HG03175 (cell line): ENCODE data around the gene C1orf94.

Experiments
- ATAC-seq: cut with Tn5 transposase; IDR thresholded peaks from one replicate; pipeline ENCODE4 v1.9.1; 2021; ENCODE audit warnings: mild to moderate bottlenecking, moderate library complexity; ENCODE audit not compliant: unreplicated experiment

The C1orf94 gene, protein sequence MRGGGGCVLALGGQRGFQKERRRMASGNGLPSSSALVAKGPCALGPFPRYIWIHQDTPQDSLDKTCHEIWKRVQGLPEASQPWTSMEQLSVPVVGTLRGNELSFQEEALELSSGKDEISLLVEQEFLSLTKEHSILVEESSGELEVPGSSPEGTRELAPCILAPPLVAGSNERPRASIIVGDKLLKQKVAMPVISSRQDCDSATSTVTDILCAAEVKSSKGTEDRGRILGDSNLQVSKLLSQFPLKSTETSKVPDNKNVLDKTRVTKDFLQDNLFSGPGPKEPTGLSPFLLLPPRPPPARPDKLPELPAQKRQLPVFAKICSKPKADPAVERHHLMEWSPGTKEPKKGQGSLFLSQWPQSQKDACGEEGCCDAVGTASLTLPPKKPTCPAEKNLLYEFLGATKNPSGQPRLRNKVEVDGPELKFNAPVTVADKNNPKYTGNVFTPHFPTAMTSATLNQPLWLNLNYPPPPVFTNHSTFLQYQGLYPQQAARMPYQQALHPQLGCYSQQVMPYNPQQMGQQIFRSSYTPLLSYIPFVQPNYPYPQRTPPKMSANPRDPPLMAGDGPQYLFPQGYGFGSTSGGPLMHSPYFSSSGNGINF

DNA sequence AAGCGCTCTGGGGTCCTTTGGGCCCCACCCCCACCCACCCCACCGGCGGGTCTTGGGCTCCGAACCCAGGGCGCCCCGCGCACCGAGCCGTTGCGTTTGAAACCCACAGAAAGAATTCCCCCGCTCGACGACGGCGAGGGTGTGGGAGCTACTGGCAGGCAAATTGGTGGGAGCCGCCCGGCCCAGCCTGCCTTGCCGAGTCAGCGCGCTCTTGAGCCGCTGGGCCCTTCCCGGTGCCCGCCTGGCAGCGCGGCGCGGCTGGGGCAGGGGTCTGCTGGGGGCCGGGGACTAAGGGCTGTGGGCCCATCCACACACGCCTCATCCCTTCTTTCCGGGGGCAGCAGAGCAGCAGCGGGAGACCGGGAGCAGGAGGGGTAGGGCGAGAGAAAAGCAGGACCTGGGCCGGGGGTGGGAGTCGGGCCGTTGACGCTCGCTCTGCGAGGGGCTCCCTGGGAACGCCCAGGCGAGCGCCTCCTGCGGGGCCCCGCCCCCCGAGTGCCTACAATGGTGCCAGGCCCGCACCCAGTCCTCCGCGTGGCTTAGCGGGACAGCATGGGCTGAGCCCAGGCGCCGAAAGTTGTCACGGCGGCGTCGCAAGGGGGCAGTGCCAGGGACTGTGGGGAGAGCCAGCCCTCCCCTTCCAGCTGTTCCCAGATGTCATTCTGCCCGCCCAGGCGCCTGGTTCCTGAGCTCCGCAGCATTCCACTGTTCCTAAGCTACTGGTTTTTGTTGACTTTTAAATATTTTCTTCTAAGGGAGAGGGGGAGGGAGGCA, at the start of gene C1orf94:
Gene C1orf94 (plus strand): TSS at position 78 of the 774 bp plus-strand sequence. CDS start 883 bp downstream, outside the sequence.
- ATAC-seq = no peak

DNA sequence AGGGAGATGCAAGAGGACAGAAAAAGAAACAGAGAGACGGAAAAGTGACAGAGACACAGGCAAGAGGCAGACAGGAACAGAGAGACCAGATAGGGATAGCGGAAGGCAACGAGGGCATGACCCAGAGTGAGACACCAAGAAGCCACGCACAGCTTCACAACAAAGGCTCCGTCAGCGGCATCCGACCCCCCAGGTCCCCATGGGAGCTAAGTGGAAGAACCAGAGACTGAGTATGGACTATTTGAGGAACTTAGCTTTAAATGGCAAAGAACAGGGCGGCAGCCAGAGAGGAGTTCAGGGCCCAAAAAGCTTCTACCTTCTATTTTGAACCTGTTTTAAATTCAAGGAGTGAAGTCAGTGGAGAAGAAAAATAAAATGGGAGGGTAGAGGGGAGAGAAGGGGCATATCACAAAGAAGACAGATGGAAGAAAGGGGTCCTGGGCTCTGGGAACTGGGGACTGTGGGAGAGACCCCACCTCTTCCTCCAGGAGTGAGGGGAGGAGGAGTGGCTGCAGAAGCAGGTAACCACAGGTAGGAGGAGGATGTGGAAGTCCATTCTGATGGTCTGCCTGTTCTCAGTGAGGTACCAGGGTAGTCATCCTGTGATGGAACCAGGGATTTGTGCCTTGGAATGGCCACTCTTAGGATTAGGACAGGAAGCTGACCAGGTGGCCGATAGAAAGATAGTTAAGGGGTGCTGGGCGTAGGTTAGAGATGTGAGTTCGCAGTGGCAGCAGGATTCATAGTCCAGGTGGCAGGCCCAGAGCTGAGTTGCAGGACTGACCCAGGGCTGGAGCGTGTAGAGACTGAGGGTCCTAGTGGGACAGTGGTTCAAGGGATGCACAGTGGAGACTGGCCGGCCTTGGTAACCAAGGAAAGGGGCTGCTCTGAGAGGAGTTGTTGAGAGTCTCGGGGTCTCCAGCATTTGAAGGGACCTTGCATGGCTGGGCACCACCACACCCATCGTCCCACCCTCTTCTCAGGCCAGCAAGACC, 49.4 kb upstream of the C1orf94 start:
- no peak for ATAC-seq

- ATAC-seq = no peak
These were observed 48.4 kb upstream of the C1orf94 start for GRCh38 chr1:34128186-34128889.

GRCh38 chr1:34129630-34130029, 47.1 kb upstream of the C1orf94 start:
- no peak for ATAC-seq

DNA sequence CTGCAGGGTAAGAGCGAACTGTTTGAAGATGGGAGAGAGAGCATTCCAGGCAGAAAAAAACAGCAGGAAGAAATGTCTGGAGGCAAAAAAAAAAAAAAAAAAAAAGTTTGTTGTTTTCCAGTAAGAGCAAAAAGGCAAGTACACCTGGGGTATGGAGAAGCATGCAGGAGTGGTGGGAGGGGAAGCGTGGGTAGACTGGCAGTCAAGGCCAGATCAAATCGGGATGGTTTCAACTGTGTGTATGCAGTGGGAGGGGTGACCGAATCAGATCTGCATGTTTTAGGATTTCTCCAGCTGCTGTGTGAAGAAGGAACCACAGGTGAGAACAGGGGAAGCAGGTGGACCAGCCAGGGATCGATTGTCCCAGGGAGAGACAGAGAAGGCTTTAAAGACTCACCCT, 46.4 kb upstream of the C1orf94 start:
- no peak for ATAC-seq

DNA sequence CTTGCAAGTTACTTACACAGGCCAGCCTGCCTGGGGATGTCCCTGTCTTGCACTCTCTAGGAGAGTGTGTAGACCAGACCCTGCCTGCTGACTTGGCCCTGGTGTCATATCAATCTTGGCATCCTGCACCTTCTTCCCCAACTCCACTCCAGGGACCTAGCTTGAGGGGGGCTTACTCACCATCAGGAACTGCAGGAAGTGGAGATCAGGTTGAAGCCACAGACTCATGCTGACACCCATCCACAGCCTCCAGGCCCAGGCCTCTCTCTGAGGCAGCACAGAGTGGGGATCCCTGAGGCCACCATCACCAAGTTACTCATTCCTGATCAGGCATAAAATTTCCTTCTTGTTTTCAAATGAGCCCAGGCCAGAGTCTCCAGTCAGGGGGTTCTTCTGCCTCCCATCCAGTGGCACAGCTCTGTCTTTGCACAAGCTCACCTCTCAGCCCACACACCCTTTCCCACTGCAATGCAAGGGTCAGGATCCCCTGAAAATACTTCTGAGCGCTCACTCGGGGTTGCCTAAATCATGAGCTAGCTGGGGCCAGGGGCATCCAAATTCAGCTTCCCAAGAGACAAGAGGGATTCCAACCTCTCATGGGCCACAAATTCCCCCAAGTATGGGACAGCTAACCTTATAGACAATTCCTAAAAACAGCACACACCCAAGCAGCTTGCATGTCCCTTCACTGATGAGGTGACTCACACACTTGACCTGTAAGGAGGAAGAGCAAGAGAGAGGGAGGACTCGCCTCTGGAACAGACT, 45.1 kb upstream of the C1orf94 start:
- no peak for ATAC-seq

GRCh38 chr1:34132161-34132420, 44.6 kb upstream of the C1orf94 start:
- ATAC-seq = no peak

- no peak for ATAC-seq
These were observed 39.3 kb upstream of the C1orf94 start for GRCh38 chr1:34137411-34137810.

DNA sequence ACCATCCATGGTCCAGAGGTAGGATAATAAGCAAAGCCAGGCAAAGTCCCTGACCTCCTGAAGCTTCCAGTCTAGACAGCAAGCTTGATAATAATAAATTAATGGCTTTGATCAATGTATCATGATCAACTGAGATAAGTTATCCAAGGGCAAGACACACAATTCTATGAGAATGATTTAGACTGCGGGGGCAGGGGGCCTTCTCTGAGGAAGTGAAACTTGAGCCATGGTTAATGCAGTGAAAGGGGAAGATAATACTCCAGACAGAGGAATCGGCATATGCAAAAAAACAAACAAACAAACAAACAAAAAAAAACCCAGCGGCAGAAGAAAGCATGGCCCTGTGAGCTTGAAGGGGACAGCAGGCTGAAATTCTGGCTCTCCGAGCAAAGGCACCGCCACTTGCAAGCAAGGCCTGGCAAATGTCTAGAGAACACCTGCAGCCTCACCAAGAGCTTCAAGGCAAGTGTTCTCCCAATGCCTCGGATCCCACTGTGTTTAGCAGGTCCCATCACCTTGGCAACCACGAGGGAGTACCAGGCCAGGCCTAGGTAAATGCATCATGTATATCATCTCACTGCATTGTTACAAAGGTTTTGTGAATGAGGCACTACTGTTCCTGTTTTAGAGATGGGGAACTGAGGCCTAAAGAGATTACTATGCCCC, 36.6 kb upstream of the C1orf94 start:
- no peak for ATAC-seq

GRCh38 chr1:34143975-34144374, 32.7 kb upstream of the C1orf94 start:
- no peak for ATAC-seq

DNA sequence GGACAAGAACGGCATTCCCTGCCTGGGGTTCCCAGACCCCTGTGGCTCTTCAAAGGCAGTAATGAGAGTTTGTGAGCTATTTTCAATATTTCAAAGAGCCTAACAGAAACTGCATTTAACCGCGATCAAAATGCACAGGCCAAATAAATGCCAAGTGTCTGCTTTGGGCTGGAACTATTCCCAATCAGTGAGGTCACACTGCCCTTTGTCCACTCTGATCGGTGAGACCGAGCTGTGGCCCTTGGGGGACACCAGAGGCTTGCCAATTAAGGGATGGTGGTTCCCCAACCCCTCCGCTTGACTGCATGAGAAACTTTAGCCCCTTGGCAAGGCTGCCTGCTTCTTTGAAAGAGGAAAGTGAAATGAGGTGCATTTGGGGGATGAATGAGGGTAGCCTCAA, 31.9 kb upstream of the C1orf94 start:
- ATAC-seq = no peak

DNA sequence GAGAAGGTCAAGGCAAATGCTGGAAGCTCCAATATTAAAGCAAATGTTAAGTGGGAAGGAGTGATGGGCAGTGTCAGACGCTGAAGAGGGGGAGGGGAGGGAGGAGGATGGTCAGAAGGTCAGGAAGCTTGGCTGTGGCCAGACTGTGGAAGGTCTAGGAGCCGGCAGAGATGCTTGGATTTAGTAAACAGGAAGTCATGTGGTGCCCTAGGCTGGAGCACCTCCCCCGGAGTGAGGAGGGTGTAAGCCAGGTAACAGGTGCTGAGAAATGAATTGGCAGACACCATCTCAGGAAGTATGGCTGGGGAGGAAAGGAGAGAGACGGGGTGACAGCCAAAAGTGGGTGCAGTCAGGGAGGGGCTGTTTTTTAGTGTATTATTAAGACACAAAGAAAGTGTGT, 29.4 kb upstream of the C1orf94 start:
- no peak for ATAC-seq

DNA sequence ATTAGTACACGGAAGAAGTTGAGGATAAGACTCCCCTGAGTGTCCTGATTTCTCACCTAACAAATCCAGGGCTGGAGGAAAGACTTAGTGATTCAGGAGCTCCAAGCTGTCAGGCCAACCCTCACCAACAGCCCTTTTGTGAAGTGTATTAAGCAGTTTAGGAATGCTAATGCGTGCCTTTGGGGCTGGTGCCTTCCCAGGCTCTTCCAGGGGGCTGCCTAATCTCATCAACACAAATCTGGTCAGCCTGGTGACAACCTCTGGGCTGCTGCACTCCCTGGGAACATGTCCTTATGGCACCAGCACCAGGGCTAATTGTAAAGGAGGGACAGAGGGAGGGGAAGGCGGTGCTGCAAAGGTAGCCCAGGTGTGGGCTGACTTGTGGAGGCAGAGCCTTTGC, 27.2 kb upstream of the C1orf94 start:
- ATAC-seq = no peak

- no peak for ATAC-seq
These were observed 23.5 kb upstream of the C1orf94 start for GRCh38 chr1:34153246-34153645.

- ATAC-seq = no peak
These were observed 20.8 kb upstream of the C1orf94 start for GRCh38 chr1:34155860-34156259.

GRCh38 chr1:34156739-34157138, 20.0 kb upstream of the C1orf94 start:
- no peak for ATAC-seq

DNA sequence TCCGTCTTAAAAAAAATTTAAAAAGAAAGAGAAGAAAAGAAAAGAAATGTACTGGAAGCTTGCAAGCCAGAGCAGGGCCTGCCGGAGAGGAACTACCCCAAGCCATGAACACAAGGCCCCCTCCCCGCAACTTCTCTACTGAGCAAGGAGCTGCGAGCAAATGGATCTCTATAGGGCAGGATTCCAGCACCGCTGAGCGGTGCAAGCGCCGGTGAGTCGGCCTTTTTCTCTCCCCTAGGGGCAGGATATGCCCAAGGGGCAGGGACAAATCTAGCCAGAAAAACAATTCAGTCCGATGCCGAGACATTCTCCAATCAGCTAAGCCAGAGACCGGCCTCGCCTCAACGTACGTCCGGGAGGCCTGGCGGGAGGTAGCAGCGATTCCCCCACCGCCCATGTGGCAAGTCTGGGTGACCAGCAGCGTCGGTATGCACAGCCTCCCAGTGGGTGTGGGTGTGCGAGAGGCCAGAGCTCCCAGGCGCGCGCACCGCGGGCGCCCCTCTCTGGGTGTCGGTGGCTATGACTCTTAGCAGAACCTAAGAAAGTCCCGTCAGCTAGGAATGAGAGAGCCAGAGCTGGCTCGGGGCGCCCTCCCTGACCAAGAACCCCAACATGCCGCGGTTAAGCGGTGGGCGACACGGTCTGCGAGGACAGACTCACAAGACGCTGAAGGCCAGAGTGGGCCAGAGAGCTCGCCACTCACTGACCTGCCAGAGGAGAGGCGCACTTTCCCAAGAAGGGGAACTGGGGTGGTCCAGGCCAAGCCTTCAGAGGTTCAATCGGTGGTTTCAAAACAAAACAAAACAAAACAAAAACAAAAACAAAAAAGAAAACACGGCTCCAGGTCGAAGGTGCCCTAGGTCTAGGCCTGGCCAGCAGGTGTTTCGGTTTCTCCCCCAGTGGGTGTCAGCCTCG, 13.6 kb upstream of the C1orf94 start:
- ATAC-seq = no peak
